IPS-NIHi7 (cell line): Measurements from ENCODE around the gene EEF1A2.

Experiments
- DNase-seq: peaks from one replicate; pipeline ENCODE4 v3.0.0; 2012; ENCODE audit warnings: mixed read lengths; ENCODE audit errors: extremely low spot score

Gene EEF1A2

DNA sequence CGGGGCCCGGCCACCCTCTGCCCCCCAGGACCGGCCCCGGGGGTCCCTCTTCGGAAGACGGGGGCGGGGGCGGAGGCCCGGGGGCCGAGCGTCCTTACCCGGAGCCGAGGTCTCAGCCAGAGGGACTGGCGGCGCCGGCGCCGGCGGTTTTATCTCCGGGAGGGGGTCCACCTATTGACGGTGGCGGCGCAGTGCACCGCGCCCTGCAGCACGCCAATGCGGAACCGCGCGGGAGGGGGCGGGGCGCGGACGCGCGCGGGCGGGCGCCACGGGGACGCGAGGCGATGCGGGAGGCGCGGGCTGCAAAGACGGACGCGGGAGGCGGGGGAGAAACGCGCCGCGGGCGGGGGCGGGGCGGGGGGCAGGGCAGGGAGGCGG lies at the start of gene EEF1A2:
EEF1A2 (minus strand) TSS at position 124 of the 378 bp plus-strand sequence. CDS start 1,320 bp downstream, outside the sequence.
- no peak for DNase-seq

DNA sequence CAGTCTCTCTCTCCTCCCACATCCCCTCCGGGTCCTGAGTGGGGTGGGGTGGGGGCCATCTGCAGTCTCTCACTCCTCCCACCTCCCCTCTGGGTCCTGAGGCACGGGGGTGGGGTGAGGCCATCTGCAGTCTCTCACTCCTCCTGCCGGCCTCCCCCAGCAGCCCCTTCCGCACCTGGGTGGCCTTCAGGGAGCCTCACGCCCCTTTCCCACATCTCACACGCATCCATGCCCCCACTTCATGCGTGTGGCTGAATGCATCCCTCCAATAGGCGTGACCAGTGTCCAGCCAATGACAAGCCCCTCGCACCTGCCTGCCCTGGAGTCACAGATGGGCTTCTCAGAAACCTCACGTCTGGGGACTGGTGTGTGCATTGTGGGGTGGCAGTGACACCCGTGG lies 49.7 kb upstream of the EEF1A2 start:
- DNase-seq, result no peak

DNA sequence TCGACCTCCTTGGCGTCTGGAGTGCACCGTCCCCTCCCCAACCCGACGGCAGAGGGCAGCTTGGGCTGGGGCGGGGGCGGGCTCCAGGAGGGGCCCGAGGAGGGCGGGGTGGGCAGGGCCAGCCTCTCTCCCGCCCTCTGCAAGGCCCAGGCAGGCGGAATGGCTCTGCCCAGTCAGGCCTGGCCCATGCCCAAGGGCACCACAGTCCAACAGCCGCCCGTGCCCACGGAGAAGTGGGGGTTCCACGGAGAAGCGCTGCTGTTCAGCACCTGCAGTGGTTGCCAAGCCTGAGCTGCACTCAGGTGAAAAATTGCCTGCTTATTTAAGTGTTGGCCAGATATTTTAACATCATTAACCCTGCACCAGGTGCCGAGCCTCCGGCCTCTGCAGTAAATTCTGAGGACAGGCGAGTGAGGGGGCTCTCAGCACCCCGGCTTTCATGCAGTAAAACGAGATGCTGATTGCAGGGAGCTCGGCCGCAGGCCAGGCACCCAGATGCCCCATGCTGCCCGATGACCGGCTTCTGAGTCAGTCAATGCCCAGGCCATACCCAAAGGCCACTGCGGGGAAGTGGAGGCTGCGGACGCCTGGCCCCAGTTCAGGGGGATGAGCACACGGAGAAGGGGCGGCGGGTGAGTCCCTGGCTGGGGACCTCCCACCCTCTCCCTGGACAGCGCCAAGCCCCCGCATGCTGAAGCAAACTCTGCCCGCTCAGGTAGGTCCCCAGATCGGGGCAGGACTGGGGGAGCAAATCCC lies 49.0 kb upstream of the EEF1A2 start, which contains the start of gene SRMS:
SRMS (minus strand) TSS at position 25 of the 756 bp plus-strand sequence. CDS start 286 bp downstream, outside the sequence.
- peak; percentile 78 for DNase-seq

DNA sequence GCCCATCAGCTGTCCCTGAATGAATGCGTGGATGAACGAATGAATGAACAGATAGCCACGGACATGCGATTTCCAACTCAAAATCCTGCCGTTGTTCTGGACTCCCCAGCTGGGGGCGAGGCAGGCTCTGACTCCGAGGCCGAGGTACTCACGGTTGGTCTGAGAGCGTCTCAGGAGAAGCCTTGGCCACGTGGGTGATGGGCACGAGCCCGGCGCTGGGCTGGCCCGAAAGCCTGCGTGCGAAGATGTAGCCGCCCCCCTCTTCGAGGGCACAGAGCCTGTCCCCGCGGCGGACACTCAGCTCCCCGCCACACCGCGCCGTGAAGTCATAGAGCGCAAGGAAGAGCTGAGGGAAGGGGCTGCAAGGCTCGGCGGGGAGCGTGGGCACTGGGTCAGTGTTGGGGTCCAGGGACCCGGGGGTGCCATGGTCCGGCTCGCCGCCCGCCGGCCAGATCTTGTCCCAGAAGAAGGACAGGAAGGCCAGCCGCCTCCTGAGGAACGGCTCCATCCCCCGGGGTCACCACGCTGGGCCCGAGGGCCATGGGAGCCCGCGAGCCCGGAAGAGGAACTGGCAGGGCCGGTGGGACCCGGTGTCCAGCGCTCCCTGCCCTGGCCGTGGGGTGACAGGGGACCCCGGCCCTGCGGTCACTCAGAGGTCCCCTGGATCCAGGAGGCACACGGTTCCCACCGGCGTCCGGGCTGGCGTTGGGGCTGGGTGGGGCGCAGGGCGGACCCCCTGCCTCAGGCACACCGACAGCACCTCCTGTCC lies 48.3 kb upstream of the EEF1A2 start:
- DNase-seq, result no peak

DNA sequence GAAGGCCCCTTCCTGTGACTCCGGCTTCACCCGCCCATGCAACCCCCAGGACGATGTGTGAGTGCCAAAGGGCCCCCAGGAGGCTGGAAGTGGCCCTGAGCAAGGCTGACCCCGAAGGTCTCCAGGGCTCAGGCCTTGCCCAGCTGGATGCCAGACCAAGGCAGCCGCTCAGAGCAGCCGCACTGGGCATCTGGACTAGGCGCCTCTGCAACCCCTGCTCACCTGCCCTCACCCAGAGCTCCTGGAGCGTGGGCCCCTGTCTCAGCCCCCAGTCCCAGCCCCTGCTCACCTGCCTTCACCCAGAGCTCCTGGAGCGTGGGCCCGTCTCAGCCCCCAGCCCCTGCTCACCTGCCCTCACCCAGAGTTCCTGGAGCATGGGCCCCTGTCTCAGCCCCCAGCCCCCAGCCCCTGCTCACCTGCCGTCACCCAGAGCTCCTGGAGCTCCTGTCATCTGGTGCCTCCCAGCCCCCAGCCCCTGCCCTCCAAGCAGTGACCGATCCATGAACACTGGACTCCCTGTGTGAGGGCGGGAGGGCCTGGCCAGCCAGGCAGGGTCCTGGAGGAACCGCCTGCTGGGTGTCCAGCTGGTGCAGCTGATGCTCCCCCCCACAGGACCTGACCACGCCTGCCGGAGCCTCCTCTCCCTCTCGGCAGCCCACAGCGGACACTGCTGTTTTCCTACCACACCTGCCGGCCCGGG lies 47.5 kb upstream of the EEF1A2 start:
- no peak for DNase-seq

DNA sequence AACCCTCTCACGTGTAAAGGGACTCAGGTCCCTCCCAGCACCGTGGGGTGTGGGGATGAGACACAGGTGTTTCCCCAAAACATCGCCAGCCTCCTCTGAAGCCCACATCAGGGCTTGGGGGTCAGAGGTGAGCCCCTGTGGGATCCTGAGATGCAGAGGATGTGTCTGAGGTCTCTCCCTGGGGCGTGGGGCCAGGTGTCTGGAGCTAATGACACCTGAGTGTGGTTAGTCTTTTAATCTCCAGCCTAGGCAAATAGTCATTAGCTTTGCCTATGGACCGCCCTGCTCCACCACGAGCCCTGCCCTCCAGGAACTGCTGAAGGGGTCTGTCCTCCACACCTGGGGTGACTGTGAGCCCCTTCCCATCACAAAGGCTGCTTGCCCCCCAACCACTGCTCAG lies 46.9 kb upstream of the EEF1A2 start:
- no peak for DNase-seq

DNA sequence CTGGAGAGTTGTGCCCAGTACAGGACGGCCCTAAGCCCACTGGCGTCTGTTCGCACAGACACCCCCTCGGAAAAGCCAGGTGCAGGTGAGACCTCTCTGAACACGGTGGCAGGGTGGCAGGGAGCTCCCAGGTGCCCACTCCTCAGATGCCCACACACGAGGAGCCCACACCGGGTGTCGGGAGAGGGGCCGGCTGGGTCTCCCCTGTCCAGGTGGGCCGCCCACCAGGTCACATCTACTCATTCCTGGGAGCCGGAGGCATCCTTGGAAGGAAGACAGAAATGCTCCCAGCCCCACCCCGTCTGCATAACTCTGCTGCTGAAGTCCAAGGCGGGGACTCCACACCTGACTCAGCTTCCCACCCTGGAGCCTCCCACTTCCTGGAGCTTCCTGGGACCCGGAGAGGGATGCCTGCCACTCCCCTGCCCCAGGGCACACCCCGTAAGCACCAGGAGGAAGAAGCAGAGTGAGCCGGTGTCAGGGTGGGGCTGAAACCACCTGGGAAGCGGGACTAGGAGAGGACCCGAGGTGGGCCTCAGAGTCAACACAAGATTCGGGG lies 46.2 kb upstream of the EEF1A2 start:
- DNase-seq, result no peak

DNA sequence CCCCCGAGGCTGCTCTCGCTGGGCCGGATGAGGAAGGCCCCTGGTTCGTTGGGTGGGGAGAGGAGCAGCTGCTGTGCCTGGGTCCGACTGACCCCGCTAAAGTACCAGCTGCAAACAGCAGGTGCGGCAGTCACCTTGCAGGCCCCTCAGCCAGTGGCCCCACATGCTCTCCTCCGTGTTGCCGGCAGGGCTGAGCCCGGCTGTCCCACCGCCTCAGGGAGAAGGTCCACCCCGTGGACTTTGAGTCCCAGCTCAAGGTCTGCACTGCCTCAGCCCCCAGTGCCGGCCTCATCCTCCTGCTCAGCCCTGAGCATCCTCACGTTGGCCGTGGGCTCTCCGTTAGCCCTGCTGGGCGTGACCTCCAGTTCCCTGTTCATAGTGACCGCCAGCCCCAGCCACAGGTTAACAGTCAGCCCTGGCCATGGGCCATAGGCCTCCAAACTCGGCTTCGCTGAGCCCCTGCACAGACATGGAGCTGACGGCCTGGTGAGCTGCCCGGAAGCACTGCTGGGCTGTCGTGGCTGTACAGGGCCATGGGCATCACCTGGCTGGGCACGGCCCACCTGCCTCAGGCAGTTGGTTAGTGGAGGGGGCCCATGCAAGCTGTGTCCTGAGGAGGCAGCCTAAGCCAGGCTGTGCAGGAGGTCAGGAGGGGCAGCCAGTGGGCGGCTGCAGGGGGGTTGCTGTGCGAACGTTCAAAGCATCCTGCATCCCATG lies 45.5 kb upstream of the EEF1A2 start:
- DNase-seq, result no peak

DNA sequence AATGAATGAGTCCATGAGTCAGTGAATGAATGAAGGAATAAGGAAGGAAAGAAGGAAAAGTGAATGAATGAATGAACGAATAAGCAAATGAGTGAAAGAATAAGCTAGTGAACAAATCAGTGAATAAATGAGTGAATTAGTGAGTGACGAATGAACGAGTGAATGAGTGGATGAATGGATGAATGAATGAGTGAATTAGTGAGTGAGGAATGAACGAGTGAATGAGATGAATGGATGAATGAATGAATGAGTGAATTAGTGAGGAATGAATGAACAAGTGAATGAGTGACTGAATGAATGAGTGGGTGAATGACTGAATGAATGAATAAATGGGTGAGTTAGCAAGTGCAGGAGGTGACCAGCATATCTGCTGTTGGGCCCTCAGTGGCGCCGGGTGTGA lies 44.9 kb upstream of the EEF1A2 start:
- DNase-seq, result no peak

DNA sequence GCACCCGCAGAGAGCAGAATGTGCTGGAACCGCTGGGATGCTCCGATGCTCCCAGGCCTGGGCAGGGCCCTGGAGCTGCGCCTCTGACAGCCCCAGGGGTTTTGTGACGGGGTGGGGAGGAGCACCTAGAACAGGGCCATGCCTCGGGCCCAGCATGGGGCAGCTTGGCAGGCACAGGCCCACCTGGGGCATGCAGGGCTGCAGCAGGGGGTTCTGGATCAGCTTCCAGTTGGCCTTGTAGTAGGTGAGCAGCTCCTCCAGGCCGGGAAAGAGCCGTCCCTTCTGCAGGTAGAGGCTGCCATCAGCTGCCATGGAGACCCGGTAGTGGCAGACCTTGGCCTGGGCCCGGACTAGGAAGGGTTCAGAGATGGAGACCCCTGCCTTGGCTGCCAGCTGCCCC lies 44.2 kb upstream of the EEF1A2 start:
- DNase-seq, result no peak

DNA sequence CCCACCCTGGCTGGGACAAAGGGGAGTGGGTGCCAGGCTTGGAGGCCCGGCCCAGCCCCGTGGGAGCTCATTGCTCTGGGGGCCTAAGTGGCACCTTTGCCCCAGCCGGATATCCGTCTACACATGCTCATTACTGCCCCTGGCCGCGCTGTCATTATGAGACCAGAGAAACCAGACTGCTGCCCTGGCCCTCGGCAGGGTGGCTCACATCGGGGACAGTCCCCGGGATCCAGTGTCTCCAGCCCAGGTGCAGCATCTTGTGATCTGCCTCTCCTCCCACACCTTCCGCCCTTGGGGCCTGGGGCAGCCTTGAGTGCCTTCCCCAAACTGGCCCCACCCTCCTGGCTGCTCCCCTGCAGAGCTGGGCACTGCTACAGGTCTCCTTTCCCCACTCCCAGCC lies 43.8 kb upstream of the EEF1A2 start:
- DNase-seq, result no peak

DNA sequence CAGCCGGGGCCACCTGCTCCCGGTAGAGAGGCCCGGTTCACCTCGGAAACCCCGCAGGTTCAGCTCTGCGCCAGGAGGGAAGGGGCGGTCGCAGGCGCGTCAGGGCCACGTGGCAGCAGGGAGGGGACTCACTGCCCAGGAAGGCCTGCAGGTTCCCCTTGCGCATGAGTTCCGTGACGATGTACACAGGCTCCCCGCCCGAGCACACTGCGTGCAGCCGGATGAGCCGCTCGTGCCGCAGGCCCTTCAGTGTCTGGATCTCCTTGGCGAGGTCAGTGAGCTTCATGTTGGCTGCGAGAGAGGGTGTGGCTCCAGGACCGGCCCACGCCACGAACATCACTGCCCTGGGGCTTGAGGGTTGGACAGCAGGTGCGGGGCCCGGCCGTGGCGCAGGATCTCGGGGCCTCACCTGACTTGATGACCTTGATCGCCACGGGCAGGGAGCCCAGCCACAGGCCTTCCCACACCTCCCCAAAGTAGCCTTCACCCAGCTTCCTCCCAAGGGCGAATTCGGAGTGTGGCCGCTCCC lies 43.2 kb upstream of the EEF1A2 start:
- DNase-seq, result no peak

DNA sequence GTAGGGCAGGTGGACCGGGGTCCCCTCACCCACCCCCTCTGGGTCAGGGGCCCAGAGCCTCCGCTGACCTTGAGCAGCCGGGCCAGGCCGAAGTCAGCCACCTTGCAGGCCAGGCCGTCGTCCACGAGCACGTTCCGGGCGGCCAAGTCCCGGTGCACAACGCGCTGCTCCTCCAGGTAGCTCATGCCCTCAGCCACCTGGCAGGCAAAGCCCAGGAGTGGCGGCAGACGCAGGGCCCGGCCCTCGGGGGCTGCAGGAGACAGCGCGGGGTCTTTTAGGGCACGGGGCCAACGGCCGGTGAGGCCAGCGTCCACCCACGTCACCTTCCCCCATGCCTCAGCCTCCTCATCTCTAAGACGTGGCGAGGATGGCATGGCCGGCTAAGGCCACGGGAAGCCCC lies 42.5 kb upstream of the EEF1A2 start:
- no peak for DNase-seq

DNA sequence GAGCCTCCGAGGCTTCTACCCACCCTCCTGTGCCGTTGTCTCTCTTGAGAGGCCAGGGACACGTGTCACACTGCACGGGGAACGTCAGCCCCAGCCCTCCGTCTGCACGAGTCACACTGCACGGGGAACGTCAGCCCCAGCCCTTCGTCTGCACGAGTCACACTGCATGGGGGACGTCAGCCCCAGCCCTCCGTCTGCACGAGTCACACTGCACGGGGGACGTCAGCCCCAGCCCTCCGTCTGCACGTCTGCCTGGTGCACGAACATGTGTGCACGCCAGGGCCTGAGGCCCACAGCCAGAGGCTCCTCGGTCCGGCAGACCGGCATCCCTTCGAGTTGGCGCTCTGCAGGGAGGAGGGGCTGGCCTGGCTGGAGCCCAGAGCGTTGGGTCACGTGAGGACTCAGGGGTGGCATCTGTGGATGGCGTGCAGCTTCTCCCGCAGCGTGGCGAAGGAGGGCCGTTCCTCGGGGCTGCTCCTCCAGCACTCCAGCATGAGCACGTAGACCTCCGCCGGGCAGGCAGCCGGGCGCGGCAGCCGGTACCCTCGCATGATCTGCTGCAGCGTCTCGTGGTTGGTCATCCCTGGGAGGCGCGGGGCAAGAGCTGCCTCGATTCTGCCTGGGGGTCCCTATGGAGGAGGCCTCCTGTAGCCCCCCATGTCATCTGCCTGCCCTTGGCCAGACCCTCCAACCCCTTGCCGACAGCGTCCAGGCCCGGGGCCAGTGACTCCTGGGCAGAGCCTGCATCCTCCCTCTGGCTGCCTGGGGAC lies 41.7 kb upstream of the EEF1A2 start:
- DNase-seq, result no peak

DNA sequence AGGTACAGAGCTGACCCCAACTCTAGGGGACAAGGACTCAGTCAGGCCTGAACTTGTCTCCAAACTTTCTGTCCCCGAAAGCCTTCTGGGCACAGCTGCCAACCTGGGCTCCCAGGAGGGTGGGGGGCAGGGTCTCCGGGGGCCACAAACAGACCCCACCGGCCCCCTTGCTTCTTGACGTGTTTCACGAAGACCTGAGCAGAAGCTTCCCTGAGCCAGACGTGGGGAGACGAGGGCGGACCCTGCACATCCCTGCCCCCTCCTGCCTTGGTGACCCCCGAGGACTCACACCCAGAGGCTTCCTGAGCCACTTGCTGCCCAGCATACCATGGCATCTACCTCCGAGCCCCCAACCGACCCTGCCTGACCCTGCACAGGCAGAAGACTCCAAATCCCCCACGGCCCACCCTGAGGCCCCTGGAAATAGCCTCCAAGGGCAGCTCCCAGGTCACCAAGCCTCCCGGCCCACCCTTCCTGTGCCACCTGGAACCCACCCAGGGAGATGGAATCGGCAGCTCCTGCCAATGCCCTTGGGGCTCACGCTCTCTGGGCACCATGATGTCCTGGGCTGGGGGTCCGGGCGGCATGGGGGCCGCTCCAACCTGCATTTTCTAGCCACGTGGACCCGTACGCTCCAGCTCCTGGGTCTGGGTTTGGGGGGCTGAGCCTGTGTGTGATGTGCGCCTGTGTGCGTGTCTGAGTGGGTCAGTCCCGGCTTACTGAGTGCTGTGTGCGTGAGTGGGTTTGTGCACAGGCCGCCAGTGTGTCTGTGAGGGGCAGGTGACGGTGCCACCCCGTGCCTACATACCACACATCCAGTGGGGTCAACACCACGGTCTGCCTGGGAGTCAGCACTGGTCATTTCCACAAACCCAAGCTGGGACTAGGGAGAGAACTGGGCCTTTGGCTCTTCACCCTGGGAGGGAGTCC lies 40.8 kb upstream of the EEF1A2 start:
- DNase-seq, result no peak

DNA sequence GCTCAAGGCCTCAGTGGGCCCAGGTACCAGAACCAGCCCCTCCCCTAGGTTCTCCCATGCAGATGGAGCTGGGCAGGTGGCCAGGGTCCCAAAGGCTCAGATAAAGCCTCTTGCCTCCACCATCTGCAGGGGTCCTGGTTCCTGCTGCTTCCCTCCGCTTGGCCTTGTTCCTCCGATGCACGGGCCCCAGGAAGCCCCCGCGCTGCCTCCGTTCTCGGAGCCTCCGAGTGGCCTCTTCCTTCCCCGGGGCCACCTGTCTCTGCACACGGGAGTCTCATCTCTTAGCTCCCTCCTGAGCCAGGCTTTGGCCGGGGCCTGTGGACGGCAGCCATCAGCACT lies 40.2 kb upstream of the EEF1A2 start:
- DNase-seq, result no peak

DNA sequence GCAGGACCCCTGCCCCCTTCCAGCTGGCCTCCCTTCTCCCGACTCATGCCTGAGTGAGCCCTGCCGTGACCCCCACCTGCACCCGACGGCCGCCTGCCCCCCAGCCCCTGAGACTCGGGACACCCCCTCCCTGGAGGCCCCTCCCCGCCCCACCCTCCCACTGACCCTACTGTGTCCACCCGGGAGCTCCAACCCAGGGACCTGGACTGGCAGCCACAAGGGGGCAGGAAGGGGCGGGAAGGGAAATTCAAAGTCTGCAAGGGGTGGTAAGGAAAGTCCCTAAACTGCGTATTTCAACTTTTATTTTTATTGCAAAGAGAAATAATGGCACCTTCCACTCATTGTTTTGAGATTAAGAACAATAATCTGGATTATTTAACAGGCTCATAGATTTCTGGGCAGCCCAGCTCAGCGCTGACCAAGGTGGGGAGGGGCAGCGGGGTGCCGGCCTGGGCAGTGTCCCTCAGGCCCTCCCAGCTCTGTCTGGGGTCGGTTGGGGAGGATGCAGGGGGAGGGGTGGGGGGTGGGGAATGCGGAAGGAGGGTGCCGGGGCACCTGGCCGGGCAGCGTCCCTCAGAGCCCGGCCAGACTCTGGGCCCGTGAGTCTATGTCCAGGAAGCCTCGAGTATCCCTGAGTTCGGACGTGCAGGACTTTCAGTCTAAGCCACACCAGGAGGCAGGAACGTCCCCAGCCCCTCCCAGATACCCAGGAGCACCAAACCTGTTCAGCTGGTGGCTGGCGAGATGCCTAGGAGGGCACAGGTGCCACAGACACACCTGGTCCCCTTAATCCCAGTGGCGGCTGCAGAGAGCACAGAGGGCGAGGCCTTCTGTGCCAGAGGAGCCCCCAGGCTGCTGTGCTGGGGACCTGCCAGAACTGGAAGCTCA lies 39.6 kb upstream of the EEF1A2 start:
- DNase-seq, result no peak

DNA sequence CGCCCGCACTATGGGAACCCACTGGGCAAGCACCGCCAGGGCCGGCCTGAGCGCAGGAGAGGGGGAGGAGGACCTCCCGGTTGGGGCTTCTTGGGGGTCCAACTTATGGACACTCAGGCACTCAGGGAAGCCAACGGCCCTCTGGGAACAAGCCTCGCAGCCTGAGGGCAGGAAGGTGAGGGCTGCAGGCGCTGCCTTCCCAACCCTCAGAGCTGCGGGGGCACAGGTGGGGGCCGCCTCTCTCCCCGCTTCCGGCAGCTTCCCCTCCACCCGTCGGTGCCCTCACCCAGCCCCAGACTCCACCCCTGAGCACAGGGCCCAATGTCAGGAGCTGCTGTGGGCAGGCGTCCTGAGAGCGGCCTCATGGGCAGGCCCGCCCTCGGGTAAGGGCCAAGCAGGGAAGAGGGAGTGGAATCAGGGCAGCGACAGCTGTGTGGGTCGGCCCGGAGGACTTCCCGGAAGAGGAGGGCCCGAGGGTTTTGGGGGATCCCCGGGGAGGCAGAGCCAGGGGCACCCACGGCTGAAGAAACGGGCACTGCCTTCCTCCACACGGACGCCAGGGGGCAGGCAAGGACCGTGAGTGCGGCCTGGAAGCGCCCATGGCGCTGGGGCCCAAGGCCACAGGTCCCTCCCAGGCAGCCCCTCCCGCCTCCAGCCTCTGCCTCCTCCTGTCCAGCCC lies 38.8 kb upstream of the EEF1A2 start:
- peak; percentile 97 for DNase-seq
